ENCODE data around the gene MESD. TPM values are rescaled to one million over a fixed set of nuclear protein-coding genes. Genes with fewer than 3 reads are reported as not detected.

The MESD gene
- 24.2 TPM for total RNA-seq
- long read RNA-seq, full-length matches to known transcripts: 87 of 98 reads
- long read RNA-seq, partial matches to known transcripts: 1 of 98 reads
- long read RNA-seq, other reads (novel, unspliced or antisense): 10 of 98 reads

DNA sequence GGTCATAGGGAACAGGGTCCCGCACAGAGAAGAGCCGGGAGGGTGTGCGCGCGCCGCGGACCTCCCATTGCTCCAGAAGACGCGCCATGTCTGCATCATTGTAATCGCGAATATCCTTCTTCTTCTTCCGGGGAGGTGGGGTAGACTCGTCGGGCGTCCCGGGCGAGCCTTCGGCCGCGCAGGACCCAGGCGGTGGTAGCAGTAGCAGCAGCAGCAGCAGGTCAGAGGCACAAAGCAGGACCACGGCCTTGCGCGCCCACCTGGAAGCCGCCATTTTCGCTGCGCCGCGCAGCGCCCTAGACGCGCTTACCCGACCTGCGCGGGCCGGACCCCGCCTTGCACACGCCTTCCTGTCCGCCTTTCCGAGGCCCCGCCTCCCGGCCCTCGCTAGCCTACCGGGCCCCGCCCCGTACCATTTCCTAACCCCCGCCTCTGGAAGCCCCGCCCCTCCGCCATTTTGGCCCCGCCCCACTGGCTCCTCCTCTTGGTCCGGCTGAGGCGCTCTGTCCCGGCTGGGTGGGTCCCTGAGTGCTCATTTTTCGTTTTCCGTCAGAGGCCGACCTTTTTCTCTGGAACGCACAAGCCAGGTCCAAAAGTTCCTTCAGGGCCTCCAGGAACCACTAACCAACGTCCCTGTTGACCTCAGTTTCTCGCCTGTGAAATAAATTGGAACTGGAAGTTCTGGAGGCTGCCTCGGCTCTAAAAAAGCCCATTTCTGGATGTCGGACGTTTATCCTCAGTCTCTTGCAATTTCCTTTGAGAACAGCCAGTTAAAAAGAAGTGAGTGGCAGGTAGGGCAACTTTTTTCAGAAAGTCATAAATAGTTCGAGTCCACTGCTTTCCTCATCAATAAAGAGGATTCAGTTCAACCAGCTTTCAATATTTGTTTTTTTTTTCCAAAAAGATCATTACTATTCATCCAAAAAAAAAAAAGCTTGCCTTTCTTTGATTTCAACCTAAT is at the start of gene MESD:
MESD (minus strand) TSS at position 302 of the 961 bp plus-strand sequence; CDS start at position 274, 28 bp downstream.
- Histone ChIP-seq H3K9me3 (no peaks in the 10 kb centered on the region), H3K27me3 (ENCODE audit: low read depth) (no peaks in the 10 kb centered on the region), H3K4me1 (peaks cover 60% of the 10 kb centered on the region), H3K36me3 (peaks cover 7% of the 10 kb centered on the region), H3K4me3 (peak within 1 kb of the TSS; percentile 91), H3K27ac (peak within 1 kb of the TSS; percentile 94)
- TF ChIP-seq, protein P1, sequence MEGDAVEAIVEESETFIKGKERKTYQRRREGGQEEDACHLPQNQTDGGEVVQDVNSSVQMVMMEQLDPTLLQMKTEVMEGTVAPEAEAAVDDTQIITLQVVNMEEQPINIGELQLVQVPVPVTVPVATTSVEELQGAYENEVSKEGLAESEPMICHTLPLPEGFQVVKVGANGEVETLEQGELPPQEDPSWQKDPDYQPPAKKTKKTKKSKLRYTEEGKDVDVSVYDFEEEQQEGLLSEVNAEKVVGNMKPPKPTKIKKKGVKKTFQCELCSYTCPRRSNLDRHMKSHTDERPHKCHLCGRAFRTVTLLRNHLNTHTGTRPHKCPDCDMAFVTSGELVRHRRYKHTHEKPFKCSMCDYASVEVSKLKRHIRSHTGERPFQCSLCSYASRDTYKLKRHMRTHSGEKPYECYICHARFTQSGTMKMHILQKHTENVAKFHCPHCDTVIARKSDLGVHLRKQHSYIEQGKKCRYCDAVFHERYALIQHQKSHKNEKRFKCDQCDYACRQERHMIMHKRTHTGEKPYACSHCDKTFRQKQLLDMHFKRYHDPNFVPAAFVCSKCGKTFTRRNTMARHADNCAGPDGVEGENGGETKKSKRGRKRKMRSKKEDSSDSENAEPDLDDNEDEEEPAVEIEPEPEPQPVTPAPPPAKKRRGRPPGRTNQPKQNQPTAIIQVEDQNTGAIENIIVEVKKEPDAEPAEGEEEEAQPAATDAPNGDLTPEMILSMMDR (IDR thresholded peaks at IDR 0.05): no peak
- intact Hi-C loops (cut with DNase I): no loop called here
- DNase-seq (peak; percentile 99), ATAC-seq (peak; percentile 99 to 100)

DNA sequence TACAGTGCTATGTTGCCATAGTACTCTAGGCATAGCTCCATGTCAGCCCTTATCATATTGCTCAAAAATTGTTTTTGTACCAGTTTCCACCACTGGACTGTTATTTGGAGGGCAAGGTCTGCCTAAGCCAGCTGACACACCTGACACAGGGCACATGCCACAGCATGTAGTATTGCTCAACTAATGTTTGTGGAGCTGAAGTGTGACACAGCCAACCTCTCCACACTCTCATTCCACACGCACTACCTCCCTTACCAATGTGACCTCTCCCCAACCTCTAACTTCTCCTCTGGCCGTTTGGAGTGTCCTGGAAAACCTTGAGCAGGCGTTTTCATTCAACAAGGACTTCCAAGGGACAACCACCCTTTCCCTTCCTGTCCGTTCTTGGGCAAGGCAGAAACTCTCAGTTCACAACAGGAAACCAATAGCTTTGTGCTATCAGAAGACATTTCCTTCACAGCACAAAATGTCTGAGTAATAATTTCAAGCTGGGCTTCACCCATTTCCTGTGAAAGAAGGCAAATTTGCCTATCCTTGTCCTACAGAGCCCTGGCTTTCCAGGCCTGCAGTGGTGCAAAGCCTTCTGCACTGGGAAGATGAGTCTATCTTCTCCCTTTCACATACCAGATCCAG is 49.5 kb upstream of the MESD start:
- peaks cover 26% of the 10 kb centered on the region for H3K4me1 ChIP-seq
- no peaks in the 10 kb centered on the region for H3K27me3 ChIP-seq (ENCODE audit: low read depth)
- H3K4me3 ChIP-seq: no peak overlapping the region
- peak; percentile 81 to 85 for ATAC-seq
- peak overlapping the region; percentile 61 for H3K27ac ChIP-seq
- TF ChIP-seq, protein P1 (IDR thresholded peaks at IDR 0.05): no peak
- H3K9me3 ChIP-seq: no peaks in the 10 kb centered on the region
- intact Hi-C loops (cut with DNase I): no loop called here
- no peaks in the 10 kb centered on the region for H3K36me3 ChIP-seq
- no peak for DNase-seq

DNA sequence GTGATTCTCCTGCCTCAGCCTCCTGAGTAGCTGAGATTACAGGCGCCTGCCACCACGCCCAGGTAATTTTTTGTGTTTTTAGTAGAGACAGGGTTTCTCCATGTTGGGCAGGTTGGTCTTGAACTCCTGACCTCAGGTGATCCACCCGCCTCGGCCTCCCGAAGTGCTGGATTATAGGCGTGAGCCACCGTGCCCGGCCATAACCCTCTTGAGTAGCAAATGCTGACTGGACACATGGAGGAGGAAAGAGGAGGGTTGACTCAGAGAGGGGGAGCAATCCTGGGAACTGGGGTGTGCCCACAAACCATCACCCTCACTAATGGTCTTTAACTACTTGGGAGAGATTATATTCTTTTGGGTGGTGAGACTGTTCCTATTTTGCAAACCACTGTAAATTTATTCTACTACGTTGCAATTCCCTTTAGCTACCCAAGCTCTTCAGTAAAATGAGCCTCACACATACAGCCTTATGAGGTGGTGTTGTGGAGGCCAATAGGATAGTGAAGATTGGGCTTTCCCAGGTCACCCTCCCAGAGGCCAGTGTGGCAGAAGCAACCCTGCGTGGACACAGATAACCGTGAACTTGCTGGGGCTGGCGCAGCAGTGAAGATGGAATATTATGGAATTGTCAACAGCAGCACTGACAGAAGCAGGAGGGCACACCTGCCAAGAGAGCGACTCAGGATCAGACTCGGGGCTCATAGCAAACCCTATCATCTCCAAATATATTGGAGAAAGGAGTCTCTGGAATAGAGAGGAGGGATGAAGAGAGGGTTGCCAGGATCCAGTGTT is 48.5 kb upstream of the MESD start:
- no peak for DNase-seq
- peak overlapping the region; percentile 24 for H3K27ac ChIP-seq
- no peak for ATAC-seq

DNA sequence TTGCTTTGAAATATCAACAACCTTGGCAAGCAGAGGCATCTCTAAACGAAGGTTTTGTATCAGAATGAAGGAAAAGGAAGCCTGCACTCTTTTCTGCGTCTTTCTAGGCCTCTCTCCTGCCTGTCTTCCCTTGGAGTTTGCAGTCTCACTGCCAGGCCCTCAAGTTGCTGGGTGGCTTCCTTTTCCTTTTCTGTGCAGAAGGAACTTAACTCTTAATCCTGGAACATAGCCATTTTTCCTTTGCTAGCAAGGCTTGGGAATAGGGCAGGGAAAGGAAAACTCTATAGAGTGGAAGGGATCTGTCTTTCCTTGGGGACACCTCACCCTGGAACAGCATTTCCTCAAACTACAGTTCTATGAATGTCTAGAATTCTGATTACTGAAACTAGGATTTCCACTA is 43.9 kb upstream of the MESD start:
- Histone ChIP-seq H3K4me3 (no peak overlapping the region), H3K36me3 (no peaks in the 10 kb centered on the region)
- no peak for DNase-seq

More for the DNA sequence above, 48.5 kb upstream of the MESD start:
- Histone ChIP-seq H3K4me3 (no peak overlapping the region), H3K4me1 (peaks cover 34% of the 10 kb centered on the region), H3K27me3 (ENCODE audit: low read depth) (no peaks in the 10 kb centered on the region), H3K9me3 (no peaks in the 10 kb centered on the region), H3K36me3 (no peaks in the 10 kb centered on the region)
- TF ChIP-seq, protein P1 (IDR thresholded peaks at IDR 0.05): no peak
- intact Hi-C loops (cut with DNase I): no loop called here

More for the DNA sequence above, 43.9 kb upstream of the MESD start:
- ATAC-seq: no peak
- intact Hi-C loops (cut with DNase I): no loop called here
- H3K9me3 ChIP-seq: no peaks in the 10 kb centered on the region
- TF ChIP-seq, protein P1 (IDR thresholded peaks at IDR 0.05): no peak
- no peaks in the 10 kb centered on the region for H3K27me3 ChIP-seq (ENCODE audit: low read depth)
- H3K4me1 ChIP-seq: peaks cover 37% of the 10 kb centered on the region
- H3K27ac ChIP-seq: no peak overlapping the region
